ENCODE measurements around the gene PRR19.

GRCh38 chr19:42293540-42293939, 8.4 kb upstream of the PRR19 start:
- TF ChIP-seq CTCF (conservative IDR thresholded peaks at IDR 0.05; ENCODE audit: low read depth, low read length): no peak
- no peak for TF ChIP-seq EZH2 (IDR thresholded peaks at IDR 0.05; ENCODE audit: low read length, unreplicated experiment)

Data from PC-3 (cell line).